Measurements from ENCODE around the gene HAGH.

HAGH gene

GRCh38 chr16:1768767-1769401 is 57.7 kb downstream of the HAGH start (continued):
- TF ChIP-seq ZNF426 (tag by site-specific recombination; IDR thresholded peaks at IDR 0.05) (no peak), ZSCAN5A (tag by site-specific recombination; IDR thresholded peaks at IDR 0.05) (no peak), PRDM6 (tag by site-specific recombination; IDR thresholded peaks at IDR 0.05) (no peak), GLIS2 (tag by site-specific recombination; IDR thresholded peaks at IDR 0.05) (no peak), ZFP69B (tag by site-specific recombination; IDR thresholded peaks at IDR 0.05) (peak; percentile 94), HOXC10 (CRISPR knock-in tag; IDR thresholded peaks at IDR 0.05) (no peak), IKZF3 (tag by site-specific recombination; IDR thresholded peaks at IDR 0.05) (0 out of 2 replicates have a peak, but pooled peaks have one; percentile 7), ZNF239 (tag by site-specific recombination; IDR thresholded peaks at IDR 0.05) (no peak), KLF17 (tag by site-specific recombination; IDR thresholded peaks at IDR 0.05) (no peak), ZNF670 (tag by site-specific recombination; IDR thresholded peaks at IDR 0.05; ENCODE audit: low read depth) (no peak), SETDB1 (IDR thresholded peaks at IDR 0.05; ENCODE audit: insufficient read length, low read length) (no peak), ZNF133 (tag by site-specific recombination; IDR thresholded peaks at IDR 0.05) (no peak), PRDM4 (tag by site-specific recombination; IDR thresholded peaks at IDR 0.05) (no peak), ZFP41 (tag by site-specific recombination; IDR thresholded peaks at IDR 0.05; ENCODE audit: borderline replicate concordance) (no peak), CTCF (tag by site-specific recombination; IDR thresholded peaks at IDR 0.05) (no peak)

- POLR2A ChIA-PET, result interaction anchor here (0.5 to 6.0 kb wide), 3 partner anchors 13 to 62 kb away, joined by 3 to 113 read pairs (median 5); partner anchors contain the start of genes MAPK8IP3, NUBP2 and SPSB3
- no peak for TF ChIP-seq ZNF23 (tag by site-specific recombination; IDR thresholded peaks at IDR 0.05; ENCODE audit: borderline replicate concordance)
- no peak for TF ChIP-seq SP2 (tag by site-specific recombination; IDR thresholded peaks at IDR 0.05)
- TF ChIP-seq ELK4 (IDR thresholded peaks at IDR 0.05; ENCODE audit: borderline replicate concordance, low read depth, low read length), result no peak
- no peak for TF ChIP-seq ZNF133 (tag by site-specific recombination; IDR thresholded peaks at IDR 0.05)
- TF ChIP-seq YY2 (tag by site-specific recombination; IDR thresholded peaks at IDR 0.05), result no peak
- no peak for TF ChIP-seq ZNF292 (tag by site-specific recombination; IDR thresholded peaks at IDR 0.05; ENCODE audit: borderline replicate concordance, low read depth)
- no peak for TF ChIP-seq ZBTB21 (tag by site-specific recombination; IDR thresholded peaks at IDR 0.05)
- TF ChIP-seq ZSCAN4 (tag by site-specific recombination; IDR thresholded peaks at IDR 0.05), result no peak
- TF ChIP-seq ZNF560 (tag by site-specific recombination; IDR thresholded peaks at IDR 0.05; ENCODE audit: borderline replicate concordance), result no peak
- TF ChIP-seq OSR2 (tag by site-specific recombination; IDR thresholded peaks at IDR 0.05), result no peak
- TF ChIP-seq HOXA7 (CRISPR knock-in tag; IDR thresholded peaks at IDR 0.05; ENCODE audit: borderline replicate concordance), result no peak
Measured at GRCh38 chr16:1768061-1768766, 58.4 kb downstream of the HAGH start.

More at GRCh38 chr16:1768061-1768766, 58.4 kb downstream of the HAGH start:
- Histone ChIP-seq H3K4me1 (ENCODE audit: control insufficient read depth, insufficient read depth, low read length) (peaks cover 3% of the 10 kb centered on the region; the same call in 1 of the 2 replicates), H3K4me3 (ENCODE audit: low read depth, low read length) (no peak overlapping the region), H3K36me3 (ENCODE audit: control insufficient read depth in 2 of 2, insufficient read depth in 1 of 2, low read length in 2 of 2) (peaks cover 0 to 80% of the 10 kb centered on the region in 2 experiments; a peak in 1 of 3 replicates), H3K9me3 (ENCODE audit: control insufficient read depth, insufficient read depth, low read depth, low read length) (no peaks in the 10 kb centered on the region), H3K27ac (ENCODE audit: extremely low read depth, low read depth, low read length) (no peak overlapping the region)
- CTCF ChIA-PET, result no interaction called here

Measured in HEK293 (cell line).